HG03025 (cell line): ENCODE data around the gene VDR.
"Not testable (repeated sequence)": the region's sequence is repeated elsewhere in the genome, so short reads cannot be mapped to it uniquely, and the experiment has no call there.

Source experiments
- ATAC-seq: cut with Tn5 transposase; IDR thresholded peaks from one replicate; pipeline ENCODE4 v1.9.1; 2021; ENCODE audit warnings: mild to moderate bottlenecking, moderate library complexity; ENCODE audit not compliant: unreplicated experiment, low FRiP score

VDR gene

GRCh38 chr12:47817272-47818006, 87.4 kb downstream of the VDR start:
- no peak for ATAC-seq

- ATAC-seq = no peak
These were observed 88.2 kb downstream of the VDR start for GRCh38 chr12:47816403-47817271.

GRCh38 chr12:47815447-47815846, 89.3 kb downstream of the VDR start:
- not testable (repeated sequence) for ATAC-seq

- no peak for ATAC-seq
These were observed 90.1 kb downstream of the VDR start for GRCh38 chr12:47814539-47815170.

- ATAC-seq = peak; percentile 29
These were observed 91.1 kb downstream of the VDR start for GRCh38 chr12:47813511-47814196.

GRCh38 chr12:47812797-47813510, 91.8 kb downstream of the VDR start:
- ATAC-seq = peak; percentile 51

- no peak for ATAC-seq
These were observed 93.0 kb downstream of the VDR start for GRCh38 chr12:47811581-47812484.

- ATAC-seq = no peak
These were observed 93.8 kb downstream of the VDR start for GRCh38 chr12:47811072-47811396.

- ATAC-seq = not testable (repeated sequence)
These were observed 95.3 kb downstream of the VDR start for GRCh38 chr12:47809518-47809917.

GRCh38 chr12:47808574-47809365, 96.0 kb downstream of the VDR start:
- ATAC-seq = no peak

- ATAC-seq = no peak
These were observed 96.7 kb downstream of the VDR start for GRCh38 chr12:47808050-47808449.

GRCh38 chr12:47807338-47807737, 97.5 kb downstream of the VDR start:
- no peak for ATAC-seq

- no peak for ATAC-seq
These were observed 99.4 kb downstream of the VDR start for GRCh38 chr12:47805417-47805816.

GRCh38 chr12:47804171-47804570, 100.6 kb downstream of the VDR start:
- no peak for ATAC-seq

GRCh38 chr12:47803191-47803875, 101.5 kb downstream of the VDR start:
- no peak for ATAC-seq

- no peak for ATAC-seq
These were observed 102.5 kb downstream of the VDR start for GRCh38 chr12:47802312-47802711.

GRCh38 chr12:47801904-47802246, 102.9 kb downstream of the VDR start:
- ATAC-seq = no peak
